ENCODE measurements around the gene MAEL. TPM values are rescaled to one million over a fixed set of nuclear protein-coding genes. Genes with fewer than 3 reads are reported as not detected.

MAEL gene
- polyA plus RNA-seq, 1 donor = 0.34 TPM

DNA sequence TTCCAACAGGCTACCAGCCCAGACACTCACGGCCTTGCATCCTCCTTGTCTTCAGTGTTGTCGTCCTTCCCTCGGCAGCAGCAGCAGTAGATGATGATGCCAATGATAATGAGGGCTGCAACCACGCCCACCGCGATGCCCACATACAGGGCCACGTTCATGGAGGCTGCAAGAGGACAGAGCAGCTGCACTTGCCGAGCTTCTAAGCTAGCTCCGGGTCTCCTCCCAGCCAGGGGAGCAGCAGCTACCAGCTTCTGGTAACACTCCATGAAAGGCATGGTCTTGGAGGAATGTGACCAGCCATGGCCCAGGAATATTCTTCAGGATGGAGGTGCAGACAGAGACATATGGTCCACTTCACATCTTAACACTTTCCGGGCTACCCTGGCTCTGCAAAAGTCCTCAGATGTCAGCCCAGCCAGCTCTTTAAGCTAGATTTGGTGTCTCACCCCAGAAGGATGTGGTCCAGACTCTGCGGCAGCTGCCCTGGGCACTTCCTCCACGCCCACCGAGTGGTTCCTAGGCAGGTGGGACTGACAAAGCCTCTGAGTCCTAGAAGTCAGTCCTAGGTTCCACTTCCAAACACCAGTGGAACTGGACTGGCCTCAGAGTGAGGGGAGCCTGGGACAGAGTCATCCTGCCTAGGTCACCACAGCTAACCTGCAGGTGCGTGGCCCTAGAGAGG lies 66.0 kb downstream of the MAEL start:
- no peak for DNase-seq (ENCODE audit: low read depth)

DNA sequence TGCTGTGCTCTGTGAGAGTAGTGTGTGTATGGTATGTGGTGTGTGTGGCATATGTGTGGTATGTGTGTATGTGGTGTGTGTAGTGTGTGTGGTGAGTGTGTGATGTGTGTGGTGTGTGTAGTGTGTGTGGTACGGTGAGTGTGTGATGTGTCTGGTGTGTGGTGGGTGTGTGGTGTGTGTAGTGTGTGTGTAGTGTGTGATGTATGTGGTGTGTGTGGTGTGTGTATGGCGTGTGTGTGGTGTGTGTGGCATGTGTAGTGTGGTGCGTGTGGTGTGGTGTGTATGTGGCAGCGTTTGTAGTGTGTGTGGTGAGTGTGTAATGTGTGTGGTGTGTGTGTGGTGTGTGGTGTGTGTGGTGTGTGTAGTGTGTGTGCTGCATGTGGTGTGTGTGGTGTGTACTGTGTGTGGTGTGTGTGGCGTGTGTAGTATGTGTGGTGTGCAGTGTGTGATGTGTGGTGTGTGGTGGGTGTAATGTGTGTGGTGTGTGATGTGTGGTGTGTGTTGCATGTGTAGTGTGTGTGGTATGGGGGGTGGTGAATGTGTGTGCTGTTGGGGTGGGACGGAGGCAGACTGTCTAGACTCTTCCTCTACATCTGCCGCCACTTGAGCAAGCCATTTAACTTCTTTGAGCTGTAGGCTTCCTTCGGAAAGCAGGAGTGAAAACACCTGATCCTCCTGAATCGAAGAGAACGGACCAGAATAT lies 67.6 kb downstream of the MAEL start:
- no peak for DNase-seq (ENCODE audit: low read depth)

DNA sequence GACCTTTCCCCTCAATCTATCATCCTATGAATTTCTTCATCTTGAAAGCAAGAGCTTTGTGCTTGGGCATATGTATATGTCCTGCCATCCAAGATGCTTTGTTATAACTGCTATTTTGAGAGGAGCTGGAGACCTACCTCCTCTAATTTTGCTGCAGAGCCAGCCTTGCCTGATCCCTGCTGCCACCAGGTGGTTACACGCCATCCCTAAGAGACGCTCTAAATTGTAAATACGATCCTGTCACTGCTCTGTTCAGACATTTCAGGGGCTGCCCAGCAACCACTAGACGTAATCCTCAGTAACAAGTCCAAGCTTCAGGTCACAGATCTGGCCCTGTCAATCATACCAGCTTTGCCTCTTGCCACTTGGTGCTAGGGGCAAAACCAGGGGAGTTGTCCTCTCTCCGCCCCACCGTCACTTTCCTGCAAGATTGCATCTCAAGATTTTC lies 68.2 kb downstream of the MAEL start:
- no peak for DNase-seq (ENCODE audit: low read depth)

DNA sequence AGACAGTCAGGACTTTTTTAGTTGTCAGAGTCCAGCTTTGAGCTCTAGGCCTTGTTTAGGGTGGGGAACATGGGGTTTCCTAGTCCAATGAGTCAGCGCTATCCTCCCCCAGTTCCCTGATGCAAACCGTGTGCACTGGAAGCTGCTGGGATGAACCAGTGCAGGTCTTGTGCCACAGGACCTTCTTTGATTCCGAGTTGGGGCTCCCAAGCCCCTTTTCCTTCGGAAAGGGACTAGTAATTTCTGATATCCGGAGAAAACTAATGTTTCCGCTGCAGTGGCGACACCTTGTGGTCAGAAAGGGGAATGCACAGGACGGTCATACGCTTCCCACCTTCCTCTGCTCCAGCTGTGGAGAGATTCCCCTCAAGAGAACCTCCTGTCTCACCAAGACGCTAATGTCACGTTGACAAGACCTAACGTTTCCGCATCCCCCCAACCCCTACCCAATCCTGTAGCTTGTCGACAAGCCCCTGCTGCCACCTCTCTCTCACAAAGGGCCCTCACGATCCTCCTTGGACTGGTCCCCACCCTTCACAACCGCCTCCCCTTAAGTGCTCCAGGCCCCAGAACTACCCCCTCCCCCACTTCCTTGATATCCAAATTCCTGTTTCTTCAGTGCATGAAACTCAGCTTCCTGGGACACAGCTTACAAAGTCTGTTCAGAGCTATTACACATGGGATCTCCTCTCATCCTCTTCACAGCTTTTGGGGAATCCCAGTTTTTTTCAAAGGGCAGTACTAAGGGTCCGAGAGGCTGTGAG lies 70.1 kb downstream of the MAEL start:
- DNase-seq (ENCODE audit: low read depth) = peak; percentile 39

DNA sequence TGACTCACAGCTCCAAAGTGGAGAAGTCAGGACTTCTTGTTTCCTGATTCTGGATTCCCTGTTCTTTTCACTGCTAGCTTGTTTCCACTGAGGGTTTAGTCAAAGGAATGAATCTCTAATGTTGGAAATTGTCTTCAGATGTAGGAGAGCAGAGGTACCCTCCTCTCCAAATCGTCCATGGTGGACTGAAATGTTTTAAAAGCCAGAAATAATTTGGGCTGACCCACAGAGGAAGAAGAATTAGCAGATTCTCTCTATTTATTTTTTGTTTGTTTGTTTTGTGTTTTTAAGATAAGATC lies 70.7 kb downstream of the MAEL start:
- no peak for DNase-seq (ENCODE audit: low read depth)

DNA sequence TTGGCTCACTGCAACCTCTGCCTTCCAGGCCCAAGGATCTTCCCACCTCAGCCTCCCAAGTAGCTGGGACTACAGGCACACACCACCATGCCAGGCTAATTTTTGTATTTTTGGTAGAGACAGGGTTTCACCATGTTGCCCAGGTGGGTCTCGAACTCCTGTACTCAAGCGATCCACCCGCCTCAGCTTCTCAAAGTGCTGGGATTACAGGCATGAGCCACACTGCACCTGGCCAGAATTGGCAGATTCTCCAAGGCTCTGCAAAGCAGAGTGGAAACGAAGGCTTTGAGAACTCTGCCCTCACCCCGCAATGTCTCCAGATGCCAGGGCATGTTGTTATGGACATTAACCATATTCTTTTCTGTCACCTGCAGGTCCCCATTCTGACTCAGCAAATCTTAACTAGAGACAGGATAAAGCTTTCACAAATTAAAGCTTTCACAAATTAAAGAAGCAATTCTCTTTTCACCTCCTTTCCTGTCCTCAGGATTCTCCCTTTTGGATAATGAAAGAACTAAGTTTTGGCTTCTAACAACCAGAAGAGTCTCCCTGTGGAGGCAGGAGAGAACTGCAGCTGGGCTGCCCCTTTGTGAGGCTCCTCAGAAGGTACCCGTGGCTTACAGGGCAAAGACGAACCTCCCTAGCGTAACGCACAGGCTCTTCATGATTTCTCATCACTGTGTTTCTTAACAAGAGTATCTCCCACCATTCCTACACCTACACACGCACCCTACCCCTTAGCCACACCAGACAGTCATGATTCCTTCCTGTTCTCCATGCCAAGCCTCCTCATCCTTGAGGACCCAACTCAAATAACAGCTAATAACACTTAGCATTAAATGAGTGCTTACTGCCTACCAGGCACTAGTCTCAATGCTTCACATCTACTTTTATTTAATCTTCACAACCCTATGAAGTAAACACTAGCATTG lies 71.3 kb downstream of the MAEL start:
- DNase-seq (ENCODE audit: low read depth) = no peak

DNA sequence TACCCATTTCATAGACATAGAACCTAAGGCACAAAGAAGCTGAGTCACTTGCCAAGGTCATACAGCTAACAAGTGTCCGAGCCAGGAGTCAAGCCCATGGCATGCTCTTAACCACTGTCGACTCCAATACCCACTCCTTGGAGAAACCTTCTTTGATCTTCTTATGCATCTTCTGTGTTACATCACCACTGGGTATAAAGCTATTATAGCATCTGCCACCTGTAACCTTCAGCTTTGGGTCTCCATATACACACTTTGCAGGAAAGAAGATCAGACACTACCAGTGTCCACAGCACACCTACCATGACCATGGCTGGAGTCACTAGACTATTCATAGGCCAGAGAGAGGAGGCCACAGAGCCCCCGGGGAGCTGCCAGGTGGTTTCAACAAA lies 72.0 kb downstream of the MAEL start:
- DNase-seq (ENCODE audit: low read depth) = no peak

DNA sequence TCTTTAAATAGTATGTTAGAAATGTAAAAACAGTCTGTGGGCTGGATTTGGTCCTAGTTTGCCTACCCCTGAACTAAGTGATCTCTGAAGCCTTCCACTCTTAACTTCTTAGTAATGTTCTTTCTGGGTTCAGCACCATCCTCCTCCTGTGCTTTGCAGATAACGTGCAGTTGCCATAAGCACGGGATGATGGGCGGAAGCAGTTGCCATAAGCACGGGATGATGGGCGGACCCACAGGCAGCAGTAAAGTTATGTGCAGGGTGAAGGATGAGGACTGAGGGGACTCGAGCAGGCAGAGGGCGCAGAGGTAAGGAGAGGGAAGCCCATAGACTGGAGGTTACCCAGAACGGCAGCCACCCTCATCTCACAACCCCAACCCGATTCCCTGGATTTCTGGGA lies 75.5 kb downstream of the MAEL start:
- DNase-seq (ENCODE audit: low read depth) = no peak

DNA sequence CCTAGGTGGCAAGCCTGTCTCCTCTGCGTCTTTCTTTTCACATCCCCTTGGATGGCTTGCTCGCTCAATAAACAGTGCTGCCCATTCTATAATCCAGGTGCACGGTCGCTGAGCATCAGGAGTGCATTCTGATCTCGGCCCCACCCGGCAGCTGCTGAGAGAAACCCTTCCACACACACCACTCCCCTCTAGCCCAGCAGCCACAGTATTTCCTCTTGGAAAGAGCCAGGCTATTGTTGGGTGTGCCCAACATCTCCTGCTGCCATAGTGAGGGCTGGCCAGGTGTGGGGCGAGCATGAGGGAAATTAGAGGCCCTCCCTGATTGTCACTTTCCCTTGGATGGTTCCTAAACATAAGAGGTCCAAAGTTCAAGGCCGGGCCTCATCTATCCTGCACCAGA lies 76.4 kb downstream of the MAEL start:
- DNase-seq (ENCODE audit: low read depth) = no peak

DNA sequence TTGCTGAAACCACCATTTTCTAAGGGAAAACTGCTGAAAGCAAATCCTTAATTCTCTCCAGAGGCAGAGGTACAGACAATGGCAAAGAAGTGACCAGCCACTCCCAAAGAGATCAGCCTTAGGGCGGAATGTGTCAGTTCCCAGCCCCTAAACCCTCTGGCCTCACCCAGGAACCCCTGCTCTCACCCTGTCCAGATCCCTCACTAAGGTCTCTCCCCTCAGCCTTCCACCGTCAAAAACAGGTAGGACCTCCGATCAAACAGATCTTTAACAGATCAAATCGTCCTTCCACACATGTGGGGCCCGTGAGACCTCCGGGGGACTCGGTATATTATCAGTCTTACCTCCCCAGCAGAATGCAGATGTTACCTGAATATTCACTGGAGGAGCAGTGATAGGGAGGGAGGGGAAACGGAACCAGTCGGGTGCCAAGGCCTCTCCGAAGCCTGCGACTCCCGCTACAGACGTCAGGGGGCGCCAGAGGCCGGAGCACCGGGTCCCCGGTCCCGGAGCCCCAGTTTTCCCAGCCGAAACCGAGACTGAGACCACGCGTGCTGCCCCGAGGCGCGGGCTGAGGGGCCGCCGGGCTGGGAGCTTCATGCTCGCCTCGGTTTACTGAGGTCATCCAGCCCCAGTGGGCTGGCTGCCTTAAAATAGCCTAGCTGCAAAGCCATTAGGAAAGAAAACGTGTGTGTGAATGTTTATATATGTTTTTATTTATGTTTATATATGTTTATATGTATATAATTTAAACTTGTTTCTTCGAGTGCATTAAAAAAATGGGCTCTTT lies 77.4 kb downstream of the MAEL start:
- DNase-seq (ENCODE audit: low read depth) = no peak

DNA sequence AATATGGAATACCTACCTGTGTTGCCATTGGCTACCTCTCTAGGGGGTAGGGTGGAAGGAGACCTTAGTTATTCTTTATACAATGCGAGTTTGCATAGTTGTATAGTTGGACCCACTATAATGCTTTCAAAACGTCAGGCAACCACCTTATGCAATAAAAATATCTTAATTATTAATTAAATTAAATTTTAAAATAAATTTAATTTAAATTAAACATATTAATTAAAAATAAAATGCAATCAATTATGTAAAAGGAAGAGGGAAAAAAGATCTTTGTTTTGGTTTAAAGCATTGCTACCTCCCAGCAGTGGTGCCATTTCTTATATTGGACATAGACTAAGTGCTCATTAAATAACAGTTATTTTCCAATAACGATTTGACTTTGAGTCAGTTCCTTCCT lies 78.8 kb downstream of the MAEL start:
- no peak for DNase-seq (ENCODE audit: low read depth)

DNA sequence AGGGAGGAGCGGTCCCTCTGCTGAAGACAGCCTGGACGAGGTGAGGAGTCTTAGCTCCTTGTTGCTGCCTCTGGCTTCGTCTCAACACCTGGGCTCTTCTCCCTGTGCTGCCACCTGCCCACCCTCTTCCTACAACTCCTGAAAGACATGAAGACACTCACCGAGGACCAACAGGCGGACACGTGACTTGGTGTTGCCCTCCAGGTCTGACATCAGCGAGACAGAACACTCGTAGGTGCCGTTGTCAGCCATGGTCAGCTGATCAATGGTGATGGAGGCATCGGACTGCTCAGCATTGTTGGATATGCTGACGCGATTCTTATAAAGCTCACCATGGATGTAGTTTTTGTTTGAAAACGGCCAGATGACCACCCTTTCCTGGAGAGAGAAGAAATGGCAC lies 79.7 kb downstream of the MAEL start:
- no peak for DNase-seq (ENCODE audit: low read depth)

DNA sequence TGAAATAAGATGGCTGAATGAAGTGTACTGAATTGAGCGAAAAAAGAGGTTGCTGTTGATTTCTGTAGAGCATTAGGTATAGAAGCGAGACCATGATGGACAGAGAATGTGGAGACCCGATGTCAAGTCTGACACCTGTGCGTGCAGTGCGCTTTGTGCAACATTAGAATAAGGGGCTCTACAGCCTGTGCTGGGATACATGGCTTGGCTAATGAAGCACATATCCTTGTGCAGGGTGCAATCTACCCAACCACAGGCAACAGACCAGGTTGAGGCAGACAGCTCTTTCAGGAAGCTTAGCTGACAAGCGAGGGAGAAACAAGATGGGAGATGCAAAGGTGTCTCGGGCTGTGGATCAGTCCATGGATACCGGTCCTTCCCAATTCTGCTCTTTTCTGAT lies 82.2 kb downstream of the MAEL start:
- no peak for DNase-seq (ENCODE audit: low read depth)

Other genes with a start within 250 kb of the MAEL start
- gene POGK, start 149.8 kb upstream of the MAEL start, polyA plus RNA-seq (ENCODE audit: insufficient read length) = 13.6 TPM
- gene TADA1, start 113.0 kb upstream of the MAEL start, polyA plus RNA-seq (ENCODE audit: insufficient read length) = 12.5 TPM
- 2.5 TPM for gene ILDR2, start 13.7 kb upstream of the MAEL start, polyA plus RNA-seq (ENCODE audit: insufficient read length)
- 0.22 TPM for gene GPA33, start 101.1 kb downstream of the MAEL start, polyA plus RNA-seq (ENCODE audit: insufficient read length)
- 136 TPM for gene STYXL2, start 104.8 kb downstream of the MAEL start, polyA plus RNA-seq (ENCODE audit: insufficient read length)
- 5.5 TPM for gene POU2F1, start 231.6 kb downstream of the MAEL start, polyA plus RNA-seq (ENCODE audit: insufficient read length)

All from forelimb muscle (tissue), 1 donor.